ENCODE results near the gene UNC13B.

The UNC13B gene

DNA sequence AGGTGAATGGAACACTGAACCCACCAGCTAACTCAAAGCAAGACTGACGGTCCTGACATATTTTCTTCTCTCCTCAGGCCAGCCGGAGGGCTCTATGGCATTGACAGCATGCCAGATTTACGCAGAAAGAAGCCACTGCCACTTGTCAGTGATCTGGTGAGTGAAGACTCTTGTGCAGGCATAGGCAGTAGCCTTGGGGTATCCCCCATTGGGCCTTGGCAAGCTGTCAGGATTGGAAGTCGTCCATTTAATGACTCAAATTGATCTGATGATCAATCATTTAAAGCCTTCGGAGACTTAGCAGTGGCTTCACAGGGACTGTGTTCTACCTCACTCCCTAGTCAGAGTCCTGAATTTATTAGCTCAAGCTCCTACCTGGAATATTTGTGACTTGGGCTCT lies 208.4 kb downstream of the UNC13B start:
- H3K4me1 ChIP-seq (ENCODE audit: insufficient read depth, poor library complexity, severe bottlenecking): peaks cover 13% of the 10 kb centered on the region
- H3K27me3 ChIP-seq (ENCODE audit: insufficient read depth, poor library complexity, severe bottlenecking): no peaks in the 10 kb centered on the region
- DNase-seq (ENCODE audit: low spot score) (no peak), ATAC-seq (ENCODE audit: low read depth) (no peak)
- H3K27ac ChIP-seq (ENCODE audit: poor library complexity, severe bottlenecking): no peak overlapping the region
- H3K4me3 ChIP-seq (ENCODE audit: severe bottlenecking): no peak overlapping the region
- TF ChIP-seq, protein P1, sequence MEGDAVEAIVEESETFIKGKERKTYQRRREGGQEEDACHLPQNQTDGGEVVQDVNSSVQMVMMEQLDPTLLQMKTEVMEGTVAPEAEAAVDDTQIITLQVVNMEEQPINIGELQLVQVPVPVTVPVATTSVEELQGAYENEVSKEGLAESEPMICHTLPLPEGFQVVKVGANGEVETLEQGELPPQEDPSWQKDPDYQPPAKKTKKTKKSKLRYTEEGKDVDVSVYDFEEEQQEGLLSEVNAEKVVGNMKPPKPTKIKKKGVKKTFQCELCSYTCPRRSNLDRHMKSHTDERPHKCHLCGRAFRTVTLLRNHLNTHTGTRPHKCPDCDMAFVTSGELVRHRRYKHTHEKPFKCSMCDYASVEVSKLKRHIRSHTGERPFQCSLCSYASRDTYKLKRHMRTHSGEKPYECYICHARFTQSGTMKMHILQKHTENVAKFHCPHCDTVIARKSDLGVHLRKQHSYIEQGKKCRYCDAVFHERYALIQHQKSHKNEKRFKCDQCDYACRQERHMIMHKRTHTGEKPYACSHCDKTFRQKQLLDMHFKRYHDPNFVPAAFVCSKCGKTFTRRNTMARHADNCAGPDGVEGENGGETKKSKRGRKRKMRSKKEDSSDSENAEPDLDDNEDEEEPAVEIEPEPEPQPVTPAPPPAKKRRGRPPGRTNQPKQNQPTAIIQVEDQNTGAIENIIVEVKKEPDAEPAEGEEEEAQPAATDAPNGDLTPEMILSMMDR (IDR thresholded peaks at IDR 0.05; ENCODE audit: poor library complexity, severe bottlenecking): no peak
- no peaks in the 10 kb centered on the region for H3K36me3 ChIP-seq (ENCODE audit: low read depth)
- H3K9me3 ChIP-seq (ENCODE audit: severe bottlenecking): no peaks in the 10 kb centered on the region

DNA sequence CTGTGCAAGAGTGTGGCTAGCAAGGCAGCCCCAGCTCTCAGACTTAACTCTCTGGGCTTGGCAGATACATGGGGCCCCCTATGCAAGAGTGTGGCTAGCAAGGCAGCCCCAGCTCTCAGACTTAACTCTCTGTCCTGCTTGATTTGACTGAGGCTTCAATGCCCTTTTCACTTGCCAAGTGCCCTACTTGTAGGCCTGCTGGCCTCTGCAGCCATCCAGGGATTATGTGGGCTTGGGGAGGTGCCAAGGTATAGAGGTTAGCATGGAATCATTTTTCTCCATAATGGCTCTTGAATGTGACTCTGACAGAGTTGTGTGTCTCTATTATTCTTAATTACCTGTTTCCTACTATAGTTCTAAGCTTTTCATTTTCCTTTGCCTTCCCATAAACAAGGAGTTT lies 212.6 kb downstream of the UNC13B start:
- no peaks in the 10 kb centered on the region for H3K4me1 ChIP-seq (ENCODE audit: insufficient read depth, poor library complexity, severe bottlenecking)
- DNase-seq (ENCODE audit: low spot score) (no peak), ATAC-seq (ENCODE audit: low read depth) (no peak)
- no peaks in the 10 kb centered on the region for H3K27me3 ChIP-seq (ENCODE audit: insufficient read depth, poor library complexity, severe bottlenecking)
- H3K9me3 ChIP-seq (ENCODE audit: severe bottlenecking): no peaks in the 10 kb centered on the region
- no peaks in the 10 kb centered on the region for H3K36me3 ChIP-seq (ENCODE audit: low read depth)
- H3K27ac ChIP-seq (ENCODE audit: poor library complexity, severe bottlenecking): no peak overlapping the region
- TF ChIP-seq, protein P1 (IDR thresholded peaks at IDR 0.05; ENCODE audit: poor library complexity, severe bottlenecking): no peak
- no peak overlapping the region for H3K4me3 ChIP-seq (ENCODE audit: severe bottlenecking)

DNA sequence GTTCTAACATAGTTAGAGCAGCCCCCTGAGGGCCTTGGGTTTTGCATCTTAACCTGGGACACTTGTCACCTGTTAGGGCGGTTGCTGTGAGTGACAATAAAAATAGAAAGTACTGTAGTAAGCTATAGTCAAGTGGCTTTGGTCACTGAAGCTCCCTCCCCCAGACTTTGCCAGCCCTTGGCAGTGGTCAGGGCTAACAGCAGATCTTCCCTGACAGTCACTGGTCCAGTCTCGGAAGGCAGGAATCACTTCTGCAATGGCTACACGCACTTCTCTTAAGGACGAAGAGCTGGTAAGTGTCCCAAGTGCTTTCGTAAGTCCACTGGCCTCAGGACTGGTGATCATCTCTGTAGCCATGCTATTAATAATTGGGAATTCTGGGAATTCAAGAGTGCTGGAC lies 213.1 kb downstream of the UNC13B start:
- DNase-seq (ENCODE audit: low spot score) (no peak), ATAC-seq (ENCODE audit: low read depth) (no peak)
- Histone ChIP-seq H3K27me3 (ENCODE audit: insufficient read depth, poor library complexity, severe bottlenecking) (no peaks in the 10 kb centered on the region), H3K9me3 (ENCODE audit: severe bottlenecking) (no peaks in the 10 kb centered on the region), H3K36me3 (ENCODE audit: low read depth) (no peaks in the 10 kb centered on the region), H3K27ac (ENCODE audit: poor library complexity, severe bottlenecking) (no peak overlapping the region), H3K4me3 (ENCODE audit: severe bottlenecking) (no peak overlapping the region), H3K4me1 (ENCODE audit: insufficient read depth, poor library complexity, severe bottlenecking) (no peaks in the 10 kb centered on the region)
- TF ChIP-seq, protein P1 (IDR thresholded peaks at IDR 0.05; ENCODE audit: poor library complexity, severe bottlenecking): no peak

DNA sequence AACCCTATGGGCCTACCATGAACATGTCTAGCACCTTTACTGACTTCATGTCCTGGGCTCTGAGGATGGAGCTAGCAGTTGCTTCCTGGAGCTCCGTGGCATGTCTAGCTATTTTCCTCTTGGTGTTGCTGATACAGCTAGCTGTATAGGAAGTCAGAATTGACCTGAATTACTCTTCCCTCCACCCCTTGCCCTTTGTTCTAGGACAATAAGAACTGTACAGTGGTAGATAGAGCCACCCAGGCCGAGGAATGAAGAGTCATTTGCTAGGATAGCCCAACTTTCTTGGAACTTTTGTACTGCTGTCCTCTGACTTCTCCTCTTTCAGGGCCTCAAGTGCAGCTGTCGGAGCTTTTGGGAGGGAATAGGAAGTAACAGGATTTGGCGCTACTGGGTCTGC lies 218.2 kb downstream of the UNC13B start:
- DNase-seq (ENCODE audit: low spot score) (no peak), ATAC-seq (ENCODE audit: low read depth) (no peak)
- Histone ChIP-seq H3K4me1 (ENCODE audit: insufficient read depth, poor library complexity, severe bottlenecking) (no peaks in the 10 kb centered on the region), H3K27ac (ENCODE audit: poor library complexity, severe bottlenecking) (no peak overlapping the region), H3K36me3 (ENCODE audit: low read depth) (no peaks in the 10 kb centered on the region), H3K9me3 (ENCODE audit: severe bottlenecking) (no peaks in the 10 kb centered on the region), H3K27me3 (ENCODE audit: insufficient read depth, poor library complexity, severe bottlenecking) (no peaks in the 10 kb centered on the region), H3K4me3 (ENCODE audit: severe bottlenecking) (no peak overlapping the region)
- TF ChIP-seq, protein P1 (IDR thresholded peaks at IDR 0.05; ENCODE audit: poor library complexity, severe bottlenecking): no peak

DNA sequence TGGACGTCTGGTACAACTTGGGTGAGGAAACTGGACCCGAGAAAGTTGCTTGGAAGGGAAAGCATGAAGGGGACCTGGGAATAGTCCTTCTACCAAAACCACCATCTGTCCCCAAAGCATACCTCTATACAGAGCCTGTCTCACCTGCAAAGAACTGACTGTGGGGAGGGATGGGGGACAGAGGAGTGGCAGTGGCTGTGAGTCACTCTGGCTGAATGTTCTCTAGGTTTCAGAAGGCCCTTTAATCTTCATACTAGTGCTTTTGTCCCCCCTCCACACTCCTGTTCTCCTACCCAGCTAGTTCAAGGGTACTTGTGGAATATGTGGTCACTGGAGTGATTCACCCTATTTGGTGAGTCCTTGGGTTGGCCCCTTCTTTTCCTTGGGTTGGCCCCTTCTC lies 218.8 kb downstream of the UNC13B start:
- Histone ChIP-seq H3K4me3 (ENCODE audit: severe bottlenecking) (no peak overlapping the region), H3K27me3 (ENCODE audit: insufficient read depth, poor library complexity, severe bottlenecking) (no peaks in the 10 kb centered on the region), H3K27ac (ENCODE audit: poor library complexity, severe bottlenecking) (no peak overlapping the region), H3K36me3 (ENCODE audit: low read depth) (no peaks in the 10 kb centered on the region), H3K9me3 (ENCODE audit: severe bottlenecking) (no peaks in the 10 kb centered on the region), H3K4me1 (ENCODE audit: insufficient read depth, poor library complexity, severe bottlenecking) (no peaks in the 10 kb centered on the region)
- ATAC-seq (ENCODE audit: low read depth): no peak
- TF ChIP-seq, protein P1 (IDR thresholded peaks at IDR 0.05; ENCODE audit: poor library complexity, severe bottlenecking): no peak
- DNase-seq (ENCODE audit: low spot score): no peak
